GM23338 (cell line): Measurements from ENCODE around the gene RHOD. TPM values are rescaled to one million over a fixed set of nuclear protein-coding genes. Genes with fewer than 3 reads are reported as not detected.

Source experiments
- ATAC-seq: fragments of 200-7000 bp; cut with Tn5 transposase; 3 replicates; pipeline ENCODE4 v1.9.1; 2020
- DNase-seq: peaks from one replicate; pipeline ENCODE4 v3.0.0-alpha.2; 2015; ENCODE audit warnings: low spot score
- H2AFZ ChIP-seq: fragments of 200-600 bp; sonication (generic); 2 replicates; pipeline ENCODE4 v1.8.0; 2016; ENCODE audit warnings: antibody characterized with exemption, mild to moderate bottlenecking, moderate library complexity
- H3F3A ChIP-seq: fragments of 200-600 bp; sonication (generic); replicated peaks from 2 replicates; pipeline ENCODE4 v1.8.0; 2017; ENCODE audit warnings: antibody characterized with exemption, mixed run types, low read depth
- H3K27ac ChIP-seq: fragments of 200-600 bp; sonication (generic); 2 replicates; pipeline ENCODE4 v1.6.1; 2016; ENCODE audit warnings: low read depth
- H3K27me3 ChIP-seq: fragments of 200-600 bp; sonication (generic); 2 replicates; pipeline ENCODE4 v1.8.0; 2016; ENCODE audit warnings: mild to moderate bottlenecking, mixed run types, moderate library complexity; ENCODE audit not compliant: insufficient read depth
- H3K36me3 ChIP-seq: fragments of 200-600 bp; sonication (generic); 2 replicates; pipeline ENCODE4 v1.8.0; 2016; ENCODE audit warnings: mild to moderate bottlenecking; ENCODE audit not compliant: insufficient read depth
- H3K4me1 ChIP-seq: fragments of 200-600 bp; sonication (generic); 2 replicates; pipeline ENCODE4 v1.8.0; 2016; ENCODE audit warnings: mild to moderate bottlenecking, moderate library complexity; ENCODE audit not compliant: insufficient read depth
- H3K4me2 ChIP-seq: fragments of 200-600 bp; sonication (generic); 2 replicates; pipeline ENCODE4 v1.7.1; 2017; ENCODE audit warnings: mixed run types
- H3K4me3 ChIP-seq: fragments of 200-600 bp; sonication (generic); 2 replicates; pipeline ENCODE4 v1.6.1; 2016; ENCODE audit warnings: mixed run types
- H3K79me2 ChIP-seq: fragments of 200-600 bp; sonication (generic); replicated peaks from 2 replicates; pipeline ENCODE4 v1.8.0; 2017; ENCODE audit warnings: mild to moderate bottlenecking; ENCODE audit not compliant: insufficient read depth
- H3K9me2 ChIP-seq: fragments of 200-600 bp; sonication (generic); 2 replicates; pipeline ENCODE4 v1.8.0; 2017; ENCODE audit not compliant: insufficient read depth
- H4K20me1 ChIP-seq: fragments of 200-600 bp; sonication (generic); replicated peaks from 2 replicates; pipeline ENCODE4 v1.8.0; 2017; ENCODE audit warnings: mild to moderate bottlenecking; ENCODE audit not compliant: insufficient read depth
- H3K27ac Mint-ChIP-seq: 2 replicates; pipeline ENCODE4 v1.8.0; 2020; ENCODE audit warnings: inconsistent platforms, mild to moderate bottlenecking, moderate library complexity, mixed read lengths
- H3K27me3 Mint-ChIP-seq: 3 replicates; pipeline ENCODE4 v1.8.0; 2022; ENCODE audit warnings: low read depth, mild to moderate bottlenecking, moderate library complexity, mixed read lengths, inconsistent platforms; ENCODE audit not compliant: insufficient read depth, poor library complexity
- H3K36me3 Mint-ChIP-seq: 3 replicates; pipeline ENCODE4 v1.8.0; 2021; ENCODE audit warnings: low read depth, mild to moderate bottlenecking, inconsistent platforms, moderate library complexity, mixed read lengths
- H3K4me1 Mint-ChIP-seq: 3 replicates; pipeline ENCODE4 v1.8.0; 2020; ENCODE audit warnings: mild to moderate bottlenecking, inconsistent platforms, mixed read lengths
- H3K4me3 Mint-ChIP-seq: 3 replicates; pipeline ENCODE4 v1.8.0; 2021; ENCODE audit warnings: moderate library complexity, mild to moderate bottlenecking, inconsistent platforms, mixed read lengths
- H3K9me3 Mint-ChIP-seq: 3 replicates; pipeline ENCODE4 v1.8.0; 2020; ENCODE audit warnings: moderate library complexity, mild to moderate bottlenecking, inconsistent platforms, mixed read lengths
- EZH2 ChIP-seq: fragments of 200-600 bp; sonication (generic); IDR thresholded peaks from one replicate; pipeline ENCODE4 v1.8.0; 2017; ENCODE audit warnings: antibody characterized with exemption, mild to moderate bottlenecking, low read depth; ENCODE audit not compliant: unreplicated experiment
- EZH2phosphoT487 ChIP-seq: fragments of 200-600 bp; sonication (generic); IDR thresholded peaks from one replicate; pipeline ENCODE4 v1.8.1; 2018; ENCODE audit warnings: antibody characterized with exemption; ENCODE audit not compliant: unreplicated experiment
- JUNB ChIP-seq: IDR thresholded peaks from one replicate; pipeline ENCODE4 v1.6.1; 2016; ENCODE audit warnings: antibody characterized with exemption; ENCODE audit not compliant: unreplicated experiment
- NANOG ChIP-seq: IDR thresholded peaks from 2 replicates; pipeline ENCODE4 v1.6.1; 2016; ENCODE audit warnings: antibody characterized with exemption, borderline replicate concordance
- STAT1 ChIP-seq: IDR thresholded peaks from one replicate; pipeline ENCODE4 v1.6.1; 2016; ENCODE audit warnings: antibody characterized with exemption; ENCODE audit not compliant: unreplicated experiment
- ZNF114 ChIP-seq: fragments of 250-450 bp; sonication (Bioruptor Pico); IDR thresholded peaks from 2 replicates; pipeline ENCODE4 v1.5.0; 2020; ENCODE audit warnings: mild to moderate bottlenecking, moderate library complexity
- ZNF331 ChIP-seq: fragments of 250-450 bp; sonication (Bioruptor Pico); IDR thresholded peaks from 2 replicates; pipeline ENCODE4 v1.5.0; 2020; ENCODE audit warnings: low read depth, mild to moderate bottlenecking, moderate library complexity
- ZNF462 ChIP-seq: fragments of 250-450 bp; sonication (Bioruptor Pico); IDR thresholded peaks from 2 replicates; pipeline ENCODE4 v1.5.0; 2020; ENCODE audit warnings: mild to moderate bottlenecking, moderate library complexity
- polyA plus RNA-seq: library from polyadenylated mRNA; unstranded; fragments of >200 nt; fragmentation: Nextera tagmentation; extraction: Ambion mirVana; gene quantifications from 2 replicates; pipeline ENCODE4 v1.2.1, GENCODE V29; 2016
- total RNA-seq: library from RNA; depleted of rRNA; stranded (reverse); fragments of >200 nt; shearing (Covaris generic); gene quantifications from 2 replicates; pipeline ENCODE4 v1.2.3, GENCODE V29; 2014
- TF ChIP-seq, protein P1 (sequence below): IDR thresholded peaks from one replicate; pipeline ENCODE4 v1.6.1; 2018; ENCODE audit warnings: antibody characterized with exemption; ENCODE audit not compliant: unreplicated experiment

Gene RHOD
- total and polyA plus RNA-seq, 2 experiments from 2014 or later: 13.8 to 16.2 TPM

GRCh38 chr11:67058506-67058905 is 1.9 kb downstream of the RHOD start:
- Histone ChIP-seq H3F3A (0 out of 2 replicates have a peak, but pooled peaks cover 11% of the 10 kb centered on the region), H3K4me2 (no peak overlapping the region), H2AFZ (no peak overlapping the region), H3K27me3 (peaks cover 8% of the 10 kb centered on the region), H3K4me1 (peaks cover 21% of the 10 kb centered on the region), H3K36me3 (no peaks in the 10 kb centered on the region), H3K27ac (no peak overlapping the region), H3K4me3 (no peak overlapping the region), H3K79me2 (no peaks in the 10 kb centered on the region), H3K9me2 (no peaks in the 10 kb centered on the region), H4K20me1 (no peaks in the 10 kb centered on the region)
- Mint-ChIP-seq H3K27ac (no peak overlapping the region), H3K4me3 (no peak overlapping the region), H3K36me3 (no peaks in the 10 kb centered on the region), H3K4me1 (peaks cover 26% of the 10 kb centered on the region), H3K9me3 (no peaks in the 10 kb centered on the region), H3K27me3 (peaks cover 13% of the 10 kb centered on the region)
- DNase-seq (no peak), ATAC-seq (no peak)
- TF ChIP-seq, protein P1, sequence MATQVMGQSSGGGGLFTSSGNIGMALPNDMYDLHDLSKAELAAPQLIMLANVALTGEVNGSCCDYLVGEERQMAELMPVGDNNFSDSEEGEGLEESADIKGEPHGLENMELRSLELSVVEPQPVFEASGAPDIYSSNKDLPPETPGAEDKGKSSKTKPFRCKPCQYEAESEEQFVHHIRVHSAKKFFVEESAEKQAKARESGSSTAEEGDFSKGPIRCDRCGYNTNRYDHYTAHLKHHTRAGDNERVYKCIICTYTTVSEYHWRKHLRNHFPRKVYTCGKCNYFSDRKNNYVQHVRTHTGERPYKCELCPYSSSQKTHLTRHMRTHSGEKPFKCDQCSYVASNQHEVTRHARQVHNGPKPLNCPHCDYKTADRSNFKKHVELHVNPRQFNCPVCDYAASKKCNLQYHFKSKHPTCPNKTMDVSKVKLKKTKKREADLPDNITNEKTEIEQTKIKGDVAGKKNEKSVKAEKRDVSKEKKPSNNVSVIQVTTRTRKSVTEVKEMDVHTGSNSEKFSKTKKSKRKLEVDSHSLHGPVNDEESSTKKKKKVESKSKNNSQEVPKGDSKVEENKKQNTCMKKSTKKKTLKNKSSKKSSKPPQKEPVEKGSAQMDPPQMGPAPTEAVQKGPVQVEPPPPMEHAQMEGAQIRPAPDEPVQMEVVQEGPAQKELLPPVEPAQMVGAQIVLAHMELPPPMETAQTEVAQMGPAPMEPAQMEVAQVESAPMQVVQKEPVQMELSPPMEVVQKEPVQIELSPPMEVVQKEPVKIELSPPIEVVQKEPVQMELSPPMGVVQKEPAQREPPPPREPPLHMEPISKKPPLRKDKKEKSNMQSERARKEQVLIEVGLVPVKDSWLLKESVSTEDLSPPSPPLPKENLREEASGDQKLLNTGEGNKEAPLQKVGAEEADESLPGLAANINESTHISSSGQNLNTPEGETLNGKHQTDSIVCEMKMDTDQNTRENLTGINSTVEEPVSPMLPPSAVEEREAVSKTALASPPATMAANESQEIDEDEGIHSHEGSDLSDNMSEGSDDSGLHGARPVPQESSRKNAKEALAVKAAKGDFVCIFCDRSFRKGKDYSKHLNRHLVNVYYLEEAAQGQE: no peak
- TF ChIP-seq EZH2phosphoT487: no peak
- TF ChIP-seq STAT1: no peak
- TF ChIP-seq NANOG: no peak
- no peak for TF ChIP-seq EZH2
- no peak for TF ChIP-seq ZNF114 (CRISPR knock-in tag)
- no peak for TF ChIP-seq ZNF462 (CRISPR knock-in tag)
- no peak for TF ChIP-seq JUNB
- TF ChIP-seq ZNF331 (CRISPR knock-in tag): no peak
